GM19099 (cell line): Measurements from ENCODE around the gene PPP1R11.

Experiments
- POLR2A ChIP-seq: IDR thresholded peaks from 3 replicates; pipeline ENCODE4 v1.6.1; 2011; ENCODE audit warnings: low read depth; ENCODE audit not compliant: insufficient read length; ENCODE audit errors: extremely low read depth

Gene PPP1R11

GRCh38 chr6:30060606-30061091 is 6.3 kb upstream of the PPP1R11 start:
- TF ChIP-seq POLR2A, result no peak

GRCh38 chr6:30061092-30061857 is 5.7 kb upstream of the PPP1R11 start, which contains the start of gene POLR1H:
Gene POLR1H, plus strand, starts transcription at chr6:30061265. Its CDS starts 260 bp downstream, at chr6:30061525.
- TF ChIP-seq POLR2A, result peak; percentile 91

DNA sequence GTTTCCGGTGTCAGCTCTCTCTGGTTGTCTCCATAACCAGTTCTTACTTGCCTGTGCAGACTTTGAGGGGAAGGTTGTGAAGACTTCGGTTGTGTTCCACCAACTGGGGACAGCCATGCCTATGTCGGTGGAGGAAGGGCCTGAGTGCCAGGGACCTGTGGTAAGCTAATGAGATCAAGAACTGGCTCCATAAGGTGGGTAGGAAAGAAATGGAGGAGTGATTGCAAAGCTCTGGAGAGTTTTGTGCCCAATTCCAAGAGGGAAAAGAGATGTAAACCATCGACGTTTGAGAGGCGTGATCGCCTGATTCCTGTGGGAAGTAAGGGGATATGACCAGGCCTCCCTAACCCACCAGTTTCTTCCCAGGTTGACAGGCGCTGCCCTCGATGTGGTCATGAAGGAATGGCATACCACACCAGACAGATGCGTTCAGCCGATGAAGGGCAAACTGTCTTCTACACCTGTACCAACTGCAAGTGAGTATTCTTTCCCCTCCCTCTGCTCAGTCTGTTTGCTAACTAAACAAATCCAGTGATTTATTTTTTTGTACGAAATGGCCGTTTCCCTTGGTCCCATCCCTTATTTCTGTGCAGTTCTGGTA is 5.0 kb upstream of the PPP1R11 start:
- no peak for TF ChIP-seq POLR2A

DNA sequence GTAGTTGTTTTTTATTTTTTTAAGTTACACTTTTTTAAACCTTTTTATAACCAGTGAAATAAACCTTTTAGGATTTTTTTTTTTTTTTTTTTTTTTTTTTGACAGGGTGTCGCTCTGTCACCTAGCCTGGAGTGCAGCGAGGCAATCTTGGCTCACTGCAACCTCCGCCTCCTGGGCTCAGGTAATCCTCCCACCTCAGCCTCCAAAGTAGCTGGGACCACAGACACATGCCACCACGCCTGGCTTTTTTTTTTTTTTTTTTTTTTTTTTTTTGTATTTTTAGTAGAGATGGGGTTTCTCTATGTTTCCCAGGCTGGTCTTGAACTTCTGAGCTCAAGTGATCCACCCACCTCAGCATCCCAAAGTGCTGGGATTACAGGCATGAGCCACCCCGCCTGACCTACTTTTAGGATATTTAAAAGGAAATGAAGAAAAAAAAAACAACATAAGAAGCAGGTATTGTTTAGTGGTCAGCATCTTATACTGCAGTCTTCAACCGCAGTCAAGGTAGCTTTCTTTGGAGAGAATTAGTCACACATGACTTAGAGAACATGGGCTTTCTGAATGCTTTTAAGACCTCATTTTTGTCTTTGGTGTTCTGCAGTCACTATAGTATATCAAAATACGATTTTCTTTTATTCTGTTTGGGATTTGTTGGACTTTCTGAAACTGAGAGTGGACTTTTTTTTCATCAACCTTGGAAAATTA is 4.4 kb upstream of the PPP1R11 start:
- no peak for TF ChIP-seq POLR2A

DNA sequence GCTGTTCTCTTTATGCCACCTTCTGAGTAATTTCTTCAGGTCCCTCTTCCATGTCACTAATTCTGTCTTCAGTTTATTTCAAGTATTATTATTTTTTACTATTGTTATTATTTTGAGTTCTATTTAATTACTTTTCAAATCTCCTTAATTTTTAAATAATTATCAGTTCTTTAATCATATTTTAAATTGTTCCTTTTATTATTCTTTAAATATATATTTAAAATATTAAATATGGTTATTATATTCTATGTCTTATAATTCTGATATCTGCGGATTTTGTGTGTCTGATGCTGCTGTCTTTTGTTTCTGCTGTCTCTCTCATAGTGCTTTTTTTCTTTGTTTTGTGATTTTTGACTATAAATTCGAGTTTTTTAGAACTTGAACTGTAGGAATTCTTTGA is 3.7 kb upstream of the PPP1R11 start:
- TF ChIP-seq POLR2A, result no peak

- no peak for TF ChIP-seq POLR2A
These were observed 916 bp upstream of the PPP1R11 start for GRCh38 chr6:30066082-30066481.

- TF ChIP-seq POLR2A, result no peak
These were observed 602 bp downstream of the PPP1R11 start for GRCh38 chr6:30067460-30068139.

DNA sequence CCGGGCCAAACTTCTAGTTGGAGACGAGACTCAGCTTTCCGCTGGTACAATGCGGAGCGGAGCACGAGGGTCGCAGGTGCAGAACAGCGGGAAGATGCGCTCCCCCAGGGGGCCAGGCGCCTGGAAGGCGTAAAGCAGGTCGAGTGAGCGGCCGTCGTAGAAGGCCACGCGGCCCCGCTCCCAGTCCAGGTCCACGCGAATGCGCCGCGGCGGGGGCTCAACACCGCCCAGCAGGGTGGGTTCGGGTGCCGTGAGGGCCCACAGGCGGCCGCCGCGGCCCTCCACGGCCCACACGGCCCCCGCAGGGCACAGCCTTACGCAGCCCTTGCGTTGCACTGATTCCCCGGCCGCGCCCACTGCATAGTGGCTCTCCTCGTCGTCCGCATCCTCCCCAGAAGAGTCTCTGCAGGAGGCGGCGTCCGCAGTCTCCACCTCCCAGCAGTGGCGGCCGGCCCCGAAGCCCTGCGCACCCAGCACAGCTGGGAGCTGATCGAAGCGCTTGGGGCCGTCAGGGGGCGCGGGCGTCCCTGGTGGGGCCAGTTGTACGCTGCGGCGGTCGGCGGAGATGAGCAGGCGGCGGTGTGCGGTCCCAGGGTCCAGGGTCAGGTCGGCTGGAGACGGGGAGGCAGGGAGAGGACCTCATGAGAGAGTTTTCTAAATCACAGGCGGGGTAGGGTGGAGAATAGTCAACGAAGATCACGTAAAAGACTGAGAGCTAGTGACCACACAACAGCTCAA is 4.3 kb downstream of the PPP1R11 start:
- TF ChIP-seq POLR2A, result no peak

DNA sequence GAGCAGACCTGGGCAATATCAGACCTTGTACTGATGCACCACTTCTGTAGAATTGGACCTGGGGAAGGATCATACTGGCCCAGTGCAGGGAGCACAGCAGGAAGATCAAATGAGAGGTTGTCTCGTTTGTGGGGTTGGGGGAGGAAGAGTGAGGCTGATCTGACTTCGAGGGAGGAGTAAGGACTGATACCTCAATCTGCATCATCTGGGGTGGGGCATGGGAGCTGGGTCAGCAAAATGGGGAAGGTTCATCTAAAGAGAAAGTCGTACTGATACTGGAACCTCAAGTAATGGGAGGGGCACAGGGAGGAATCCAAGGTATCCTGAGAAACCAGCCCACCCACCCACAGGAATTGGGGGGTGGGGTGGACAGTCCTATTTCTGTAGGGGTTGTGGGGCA is 4.9 kb downstream of the PPP1R11 start:
- no peak for TF ChIP-seq POLR2A

DNA sequence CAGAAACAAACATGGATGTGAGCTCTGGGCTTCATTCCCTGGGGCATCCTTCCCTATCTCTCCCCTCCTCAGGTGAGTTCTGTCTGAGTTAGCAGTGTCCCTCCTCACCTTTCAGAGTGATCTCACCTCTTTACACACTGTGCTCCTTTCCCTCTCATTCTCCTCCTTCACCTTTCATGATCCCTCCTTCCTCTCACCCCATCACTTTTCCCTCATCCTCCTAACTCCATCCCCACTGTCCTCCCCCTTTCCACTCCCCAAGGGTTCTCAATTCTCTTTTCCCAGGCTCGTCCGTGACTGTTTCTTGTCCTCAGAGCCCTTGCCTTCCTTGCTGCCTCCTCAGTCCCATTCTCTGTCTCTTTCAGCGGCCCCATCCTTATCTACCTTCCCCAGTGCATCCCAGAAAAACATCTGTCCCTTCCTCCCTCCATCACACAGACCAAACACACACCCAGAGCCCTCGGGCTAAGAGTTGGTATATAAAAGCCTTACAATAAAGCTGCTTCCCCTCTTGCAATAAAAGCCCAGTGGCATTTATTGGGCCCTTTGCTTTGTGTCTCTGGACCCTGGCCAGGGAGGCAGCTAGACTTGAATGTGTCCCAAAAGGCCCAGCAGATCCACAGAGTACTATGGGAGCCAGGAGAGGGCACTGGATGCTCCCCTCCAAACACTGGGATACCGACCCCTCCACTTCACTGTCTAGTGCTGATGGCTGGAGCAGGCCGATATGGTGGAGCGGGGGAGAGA is 6.7 kb downstream of the PPP1R11 start:
- TF ChIP-seq POLR2A, result no peak

DNA sequence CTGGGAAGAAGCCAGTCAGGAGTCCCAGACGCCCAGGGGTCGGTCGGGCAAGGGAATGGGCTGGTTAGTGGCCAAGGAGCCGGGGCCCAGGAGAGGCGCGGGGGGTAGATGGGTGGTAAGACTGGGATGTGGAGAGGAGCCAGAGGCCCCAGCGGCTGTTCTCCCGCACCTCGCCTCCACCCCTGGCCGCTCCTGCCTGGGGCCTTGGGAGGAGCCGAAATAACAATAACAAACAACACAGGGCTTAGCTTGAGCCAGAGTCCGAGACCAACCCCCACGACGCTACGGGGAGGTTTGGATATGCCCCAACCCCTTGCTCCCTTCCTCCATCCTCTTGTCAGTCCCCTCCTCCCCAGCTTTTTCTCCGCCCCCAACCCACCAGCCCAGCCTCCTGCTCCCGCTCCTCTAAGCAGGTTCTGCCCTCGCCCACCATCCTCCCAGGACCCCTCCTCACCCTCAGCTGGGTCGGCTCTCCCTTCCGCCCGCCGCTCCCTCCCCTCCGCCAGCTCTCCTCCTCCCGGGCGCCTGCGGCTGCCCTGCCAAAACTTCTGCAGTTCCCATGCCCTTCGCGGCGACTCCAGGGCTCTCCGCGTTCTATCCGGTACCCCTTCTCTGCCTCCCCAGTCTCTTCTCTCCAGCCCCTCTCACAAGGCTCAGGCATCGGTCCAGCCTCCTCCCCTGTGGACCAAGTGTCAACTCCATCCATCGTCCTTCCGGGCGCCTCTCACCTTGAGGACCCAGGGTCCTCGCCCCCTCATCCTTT is 7.5 kb downstream of the PPP1R11 start:
- no peak for TF ChIP-seq POLR2A

- TF ChIP-seq POLR2A, result no peak
These were observed 8.2 kb downstream of the PPP1R11 start, which contains the start of gene RNF39 for GRCh38 chr6:30075094-30075789. Gene RNF39, minus strand, starts transcription at chr6:30075769. Its CDS starts 184 bp downstream, at chr6:30075585.
